Hypothalamus (tissue), 51 donors: ENCODE data around the gene HDGFL3.
"Not testable (repeated sequence)": the region's sequence is repeated elsewhere in the genome, so short reads cannot be mapped to it uniquely, and the experiment has no call there.

Experiments used
- DNase-seq, 51 donors: peaks; one replicate each; lab custom pipeline; 2025; lab: John Stamatoyannopoulos, UW

The HDGFL3 gene

GRCh38 chr15:83198476-83198875, 9.1 kb downstream of the HDGFL3 start:
- no peak for DNase-seq

- no peak for DNase-seq
Observed at GRCh38 chr15:83194528-83194927, 13.1 kb downstream of the HDGFL3 start.

GRCh38 chr15:83193721-83194120, 13.9 kb downstream of the HDGFL3 start:
- DNase-seq: no peak

- DNase-seq: no peak
Observed at GRCh38 chr15:83192742-83193141, 14.9 kb downstream of the HDGFL3 start.

- DNase-seq: no peak
Observed at GRCh38 chr15:83190450-83190849, 17.2 kb downstream of the HDGFL3 start.

- DNase-seq: no peak
Observed at GRCh38 chr15:83185561-83185960, 22.1 kb downstream of the HDGFL3 start.

GRCh38 chr15:83178869-83179325, 28.7 kb downstream of the HDGFL3 start:
- DNase-seq: no peak

- no peak for DNase-seq
Observed at GRCh38 chr15:83178390-83178789, 29.2 kb downstream of the HDGFL3 start.

- DNase-seq: no peak
Observed at GRCh38 chr15:83174891-83175290, 32.7 kb downstream of the HDGFL3 start.

GRCh38 chr15:83170474-83171165, 37.0 kb downstream of the HDGFL3 start:
- no peak for DNase-seq

- not testable (repeated sequence) for DNase-seq
Observed at GRCh38 chr15:83169576-83169975, 38.0 kb downstream of the HDGFL3 start.

GRCh38 chr15:83166830-83167229, 40.8 kb downstream of the HDGFL3 start:
- no peak for DNase-seq

- DNase-seq: no peak
Observed at GRCh38 chr15:83166218-83166617, 41.4 kb downstream of the HDGFL3 start.

GRCh38 chr15:83164771-83165404, 42.7 kb downstream of the HDGFL3 start:
- no peak for DNase-seq

- DNase-seq: no peak
Observed at GRCh38 chr15:83164111-83164770, 43.4 kb downstream of the HDGFL3 start.

- no peak for DNase-seq
Observed at GRCh38 chr15:83163032-83163431, 44.6 kb downstream of the HDGFL3 start.

GRCh38 chr15:83160741-83161140, 46.9 kb downstream of the HDGFL3 start:
- no peak for DNase-seq

- no peak for DNase-seq
Observed at GRCh38 chr15:83158393-83158792, 49.2 kb downstream of the HDGFL3 start.

GRCh38 chr15:83155942-83156341, 51.7 kb downstream of the HDGFL3 start:
- DNase-seq: no peak

GRCh38 chr15:83153288-83153687, 54.3 kb downstream of the HDGFL3 start:
- no peak for DNase-seq

GRCh38 chr15:83144771-83145170, 62.9 kb downstream of the HDGFL3 start:
- no peak for DNase-seq

- not testable (repeated sequence) for DNase-seq
Observed at GRCh38 chr15:83142151-83142550, 65.5 kb downstream of the HDGFL3 start.
